Thymus (tissue), 11 donors: ENCODE measurements around the gene SUSD2. TPM values are rescaled to one million over a fixed set of nuclear protein-coding genes. Genes with fewer than 3 reads are reported as not detected.

Source experiments
- DNase-seq, 9 donors: peaks; one replicate each; pipeline ENCODE4 v3.0.0-alpha.2; 2013; ENCODE audit warnings: low spot score in 9 of 9, low read depth in 6 of 9, missing footprints in 1 of 9
- H3K27ac ChIP-seq, 2 donors: one replicate each; pipeline ENCODE4 v1.5.1; 2013; ENCODE audit warnings: control low read depth in 1 of 2, low read depth in 1 of 2, low read length in 1 of 2, mild to moderate bottlenecking in 1 of 2, moderate library complexity in 1 of 2
- H3K27me3 ChIP-seq, 2 donors: one replicate each; pipeline ENCODE4 v1.5.1; 2013; ENCODE audit warnings: low read length in 1 of 2; ENCODE audit not compliant: control insufficient read depth in 2 of 2, insufficient read depth in 1 of 2
- H3K36me3 ChIP-seq, 2 donors: one replicate each; pipeline ENCODE4 v1.5.1; 2013; ENCODE audit warnings: low read length in 1 of 2, mild to moderate bottlenecking in 1 of 2, moderate library complexity in 1 of 2; ENCODE audit not compliant: control insufficient read depth in 2 of 2, insufficient read depth in 2 of 2
- H3K4me1 ChIP-seq, 2 donors: one replicate each; pipeline ENCODE4 v1.5.1; 2013; ENCODE audit warnings: low read length in 2 of 2; ENCODE audit not compliant: control insufficient read depth in 2 of 2, insufficient read depth in 2 of 2
- H3K4me3 ChIP-seq, 2 donors: one replicate each; pipeline ENCODE4 v1.5.1; 2013; ENCODE audit warnings: low read length in 2 of 2, control low read depth in 1 of 2, mild to moderate bottlenecking in 1 of 2
- H3K9me3 ChIP-seq, 2 donors: one replicate each; pipeline ENCODE4 v1.5.1; 2013; ENCODE audit warnings: low read length in 1 of 2, mild to moderate bottlenecking in 1 of 2; ENCODE audit not compliant: control insufficient read depth in 2 of 2, insufficient read depth in 1 of 2
- WGBS: extraction: QIAGEN DNeasy Blood & Tissue Kit; methylation state at CpG from one replicate; pipeline ENCODE4 v1.1.7; 2013; 5-methylcytosine and 5-hydroxymethylcytosine counted together
- polyA plus RNA-seq: library from polyadenylated mRNA; stranded (reverse); fragments of 200-250 nt; gene quantifications from one replicate; pipeline ENCODE4 v1.2.3, GENCODE V29; 2013
- total RNA-seq: library from RNA; stranded (reverse); fragments of 120-200 nt; gene quantifications from one replicate; pipeline ENCODE4 v1.2.4, GENCODE V29; 2013
- donor health status: healthy.

Gene SUSD2
- total and polyA plus RNA-seq, 2 donors = 0.33 to 4.1 TPM

DNA sequence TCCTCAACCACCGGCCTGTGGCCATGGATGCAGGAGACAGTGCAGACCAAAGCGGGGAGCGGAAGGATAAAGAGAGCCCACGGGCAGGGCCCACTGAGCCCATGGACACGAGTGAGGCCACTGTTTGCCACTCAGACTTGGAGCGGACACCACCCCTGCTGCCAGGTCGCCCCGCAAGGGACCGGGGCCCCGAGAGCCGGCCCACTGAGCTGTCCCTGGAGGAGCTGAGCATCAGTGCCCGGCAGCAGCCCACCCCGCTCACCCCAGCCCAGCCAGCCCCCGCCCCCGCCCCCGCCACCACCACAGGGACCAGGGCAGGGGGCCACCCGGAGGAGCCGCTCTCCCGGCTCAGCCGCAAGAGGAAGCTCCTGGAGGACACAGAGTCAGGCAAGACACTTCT is 14.5 kb upstream of the SUSD2 start:
- Histone ChIP-seq H3K27me3 (no peaks in the 10 kb centered on the region), H3K4me3 (no peak overlapping the region), H3K27ac (no peak overlapping the region), H3K4me1 (peaks cover 2 to 18% of the 10 kb centered on the region in 2 donors), H3K9me3 (no peaks in the 10 kb centered on the region), H3K36me3 (peaks cover 86 to 93% of the 10 kb centered on the region in 2 donors)
- no peak for DNase-seq
- WGBS = 98% methylated on average over 20 of the region's 20 CpGs

DNA sequence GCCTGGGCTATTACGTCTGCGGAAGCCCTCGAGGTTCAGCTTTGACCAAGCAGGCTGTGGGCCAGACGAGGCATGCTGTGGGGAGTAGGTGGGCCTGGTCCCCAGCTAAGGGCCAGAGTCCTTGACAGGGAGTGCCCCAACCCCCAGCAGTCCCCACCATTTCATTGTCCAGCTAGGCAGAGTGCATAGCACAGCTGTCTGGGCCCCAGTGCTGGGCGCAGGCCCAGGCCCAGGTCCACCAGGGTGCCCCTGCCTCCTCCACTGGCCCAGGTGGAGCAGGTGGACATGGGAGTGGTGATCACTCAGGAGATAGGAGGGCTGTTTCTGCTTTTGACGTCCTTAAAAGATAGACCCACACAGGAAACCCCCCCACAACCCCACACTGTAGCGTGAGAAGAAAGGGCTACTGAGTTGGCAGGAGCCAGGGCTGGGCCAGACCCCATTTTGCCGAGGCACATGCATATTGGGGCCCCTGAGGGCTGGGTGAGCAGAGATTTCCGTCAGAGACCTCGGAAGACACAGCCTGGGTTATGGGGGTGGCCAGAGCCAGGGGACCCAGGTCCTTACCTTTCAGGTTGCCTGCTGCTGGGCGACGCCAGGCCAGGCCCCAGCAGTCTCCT is 11.7 kb upstream of the SUSD2 start:
- peaks cover 0 to 8% of the 10 kb centered on the region in 2 donors for H3K4me1 ChIP-seq
- 82% methylated on average over 12 of the region's 12 CpGs for WGBS
- H3K27me3 ChIP-seq = no peaks in the 10 kb centered on the region
- no peak overlapping the region for H3K4me3 ChIP-seq
- H3K36me3 ChIP-seq = peaks cover 90 to 95% of the 10 kb centered on the region in 2 donors
- H3K9me3 ChIP-seq = no peaks in the 10 kb centered on the region
- no peak overlapping the region for H3K27ac ChIP-seq
- DNase-seq = no peak

DNA sequence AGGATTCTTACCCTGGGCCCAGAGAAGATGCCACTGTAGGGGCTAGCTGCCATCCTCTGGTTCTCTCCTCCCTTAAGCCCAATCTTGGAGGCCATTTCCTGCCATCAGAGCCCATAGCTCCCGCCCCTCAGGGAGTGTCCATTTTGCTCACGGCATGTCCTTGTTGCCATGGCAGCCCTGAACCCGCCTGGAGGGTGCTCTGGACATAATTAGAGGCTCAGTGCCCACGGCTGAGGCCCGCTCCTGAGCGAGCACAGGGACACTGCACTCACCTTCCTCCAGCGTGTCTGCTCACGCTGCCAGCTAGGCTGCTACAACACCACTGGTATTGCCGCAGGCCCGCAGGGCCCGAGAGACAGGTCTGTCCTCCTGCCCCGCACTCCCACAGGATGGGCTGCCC is 11.1 kb upstream of the SUSD2 start:
- WGBS = 98% methylated on average over 12 of the region's 12 CpGs
- Histone ChIP-seq H3K9me3 (no peaks in the 10 kb centered on the region), H3K27me3 (no peaks in the 10 kb centered on the region), H3K36me3 (peaks cover 90% of the 10 kb centered on the region in 2 donors), H3K27ac (no peak overlapping the region), H3K4me3 (no peak overlapping the region), H3K4me1 (peaks cover 0 to 8% of the 10 kb centered on the region in 2 donors)
- no peak for DNase-seq

DNA sequence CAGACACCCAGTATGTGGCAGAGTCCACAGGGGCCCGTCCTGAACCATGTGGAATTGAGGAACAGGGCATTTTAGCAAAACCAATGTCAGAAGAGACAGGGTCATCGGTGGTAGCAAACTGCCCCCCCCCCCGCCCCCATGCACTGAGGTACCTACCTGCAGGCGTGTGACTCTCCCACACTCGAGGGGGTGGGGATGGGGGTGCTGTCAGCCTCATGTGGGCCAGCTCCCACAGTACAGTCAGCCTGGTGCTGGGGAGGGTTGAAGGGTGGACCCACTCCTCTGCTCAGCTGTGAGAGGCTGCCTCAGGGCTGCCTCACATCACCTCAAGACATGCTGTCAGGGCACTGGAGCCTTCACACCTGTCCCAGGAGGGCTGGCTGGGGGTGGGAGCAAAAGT is 10.7 kb upstream of the SUSD2 start:
- DNase-seq = no peak
- Histone ChIP-seq H3K4me3 (no peak overlapping the region), H3K27ac (no peak overlapping the region), H3K27me3 (no peaks in the 10 kb centered on the region), H3K36me3 (peaks cover 90% of the 10 kb centered on the region in 2 donors), H3K9me3 (no peaks in the 10 kb centered on the region), H3K4me1 (peaks cover 0 to 8% of the 10 kb centered on the region in 2 donors)
- WGBS = 96% methylated on average over 5 of the region's 5 CpGs

DNA sequence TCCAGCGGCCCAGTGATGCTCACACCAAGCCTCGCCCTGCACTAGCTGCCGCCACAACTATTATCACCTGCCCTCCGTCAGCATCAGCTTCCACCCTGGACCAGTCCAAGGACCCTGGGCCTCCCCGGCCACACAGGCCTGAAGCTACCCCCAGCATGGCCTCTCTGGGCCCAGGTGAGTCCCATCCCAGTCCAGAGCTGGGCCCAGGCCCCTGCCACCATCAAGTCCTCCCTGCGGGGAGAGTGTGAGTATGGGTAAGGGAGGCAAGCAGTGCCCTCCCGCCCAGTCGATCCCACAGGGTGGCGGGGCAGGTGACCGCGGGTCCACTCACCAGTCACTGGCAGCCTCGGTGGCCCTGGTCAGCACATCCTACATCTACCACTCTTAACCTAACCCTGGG is 9.5 kb upstream of the SUSD2 start:
- H3K27me3 ChIP-seq = no peaks in the 10 kb centered on the region
- no peak overlapping the region for H3K27ac ChIP-seq
- no peak for DNase-seq
- no peak overlapping the region for H3K4me3 ChIP-seq
- peaks cover 88 to 89% of the 10 kb centered on the region in 2 donors for H3K36me3 ChIP-seq
- over 99% methylated on average over 12 of the region's 12 CpGs for WGBS
- H3K4me1 ChIP-seq = peaks cover 0 to 8% of the 10 kb centered on the region in 2 donors
- no peaks in the 10 kb centered on the region for H3K9me3 ChIP-seq

DNA sequence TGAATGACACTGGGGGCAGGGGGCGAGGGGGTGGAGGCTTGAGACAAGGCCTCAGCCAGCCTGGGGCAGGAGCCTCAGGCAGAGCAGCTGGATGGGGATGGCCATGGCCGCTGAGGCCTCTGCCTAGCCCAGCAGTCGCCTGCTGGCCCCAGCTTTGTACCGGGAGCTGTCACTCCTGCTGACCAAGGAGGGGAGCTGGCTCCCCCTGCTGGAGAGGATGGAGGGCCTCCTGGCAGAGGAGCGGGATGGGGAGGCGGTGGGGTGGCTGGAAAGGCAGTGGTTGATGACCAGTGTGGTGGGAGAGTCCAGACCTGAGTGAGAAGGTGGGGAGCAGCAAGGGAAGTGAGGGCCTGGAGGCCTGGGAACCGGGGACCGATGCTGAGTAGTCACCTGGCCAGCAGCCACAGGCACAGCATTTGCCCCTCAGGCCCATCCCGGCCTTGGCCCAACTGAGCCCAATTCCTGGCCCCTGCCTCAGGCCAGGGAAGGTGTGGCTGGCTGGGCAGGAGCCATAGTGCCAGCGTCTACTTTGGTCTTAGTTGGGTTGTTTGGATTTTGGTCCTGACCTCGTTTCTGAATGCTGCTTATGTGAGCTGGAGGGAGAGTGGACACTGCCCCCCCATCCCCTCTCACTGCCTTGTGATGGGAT is 6.0 kb upstream of the SUSD2 start:
- 83% methylated on average over 11 of the region's 11 CpGs for WGBS
- Histone ChIP-seq H3K9me3 (peaks cover 0 to 4% of the 10 kb centered on the region in 2 donors), H3K4me1 (peaks cover 7 to 10% of the 10 kb centered on the region in 2 donors), H3K36me3 (peaks cover 72 to 76% of the 10 kb centered on the region in 2 donors), H3K27me3 (no peaks in the 10 kb centered on the region), H3K27ac (no peak overlapping the region), H3K4me3 (no peak overlapping the region)
- peak in 4 of 9 donors; percentile 30 to 60 (median 50) for DNase-seq

DNA sequence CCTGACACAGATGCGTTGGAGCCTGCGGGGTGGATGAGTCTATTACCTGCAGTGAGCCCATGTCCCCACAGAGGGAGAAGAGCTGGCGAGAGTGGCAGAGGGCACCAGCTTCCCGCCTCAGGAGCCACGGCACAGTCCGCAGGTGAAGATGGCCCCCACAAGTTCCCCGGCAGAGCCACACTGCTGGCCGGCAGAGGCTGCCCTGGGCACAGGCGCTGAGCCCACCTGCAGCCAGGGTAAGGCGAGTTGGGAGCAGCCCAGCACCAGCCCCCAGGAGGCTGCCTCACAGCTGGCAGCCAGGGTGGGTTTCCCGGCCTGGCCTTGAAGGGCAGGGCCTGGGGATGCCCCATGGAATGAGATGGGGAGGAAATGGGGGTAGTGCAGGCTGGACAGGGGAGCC is 5.2 kb upstream of the SUSD2 start:
- H3K4me3 ChIP-seq = no peak overlapping the region
- peaks cover 0 to 4% of the 10 kb centered on the region in 2 donors for H3K9me3 ChIP-seq
- DNase-seq = no peak
- WGBS = 94% methylated on average over 11 of the region's 11 CpGs
- H3K4me1 ChIP-seq = peaks cover 7 to 10% of the 10 kb centered on the region in 2 donors
- no peaks in the 10 kb centered on the region for H3K27me3 ChIP-seq
- peaks cover 65 to 71% of the 10 kb centered on the region in 2 donors for H3K36me3 ChIP-seq
- no peak overlapping the region for H3K27ac ChIP-seq

DNA sequence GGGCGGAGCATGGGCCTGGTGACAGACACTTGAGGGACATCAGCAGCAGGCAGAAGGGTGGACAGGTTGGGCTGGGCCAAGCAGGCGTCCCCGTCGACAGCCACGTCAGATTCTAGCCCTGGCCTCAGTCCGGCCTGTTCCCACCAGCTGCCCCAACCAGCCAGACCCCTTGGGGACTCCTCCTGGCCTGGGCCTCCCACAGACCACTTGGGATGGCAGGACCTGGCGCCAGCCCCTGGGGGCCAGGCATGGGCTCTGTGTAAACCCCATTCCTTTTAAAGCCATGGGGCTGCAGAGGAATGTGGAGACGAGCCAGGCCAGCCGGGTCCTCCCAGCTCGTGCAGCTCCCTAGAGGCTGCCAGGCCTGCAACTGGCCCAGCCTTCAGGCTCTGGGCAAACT is 4.7 kb upstream of the SUSD2 start:
- 97% methylated on average over 10 of the region's 10 CpGs for WGBS
- Histone ChIP-seq H3K4me3 (no peak overlapping the region), H3K27ac (no peak overlapping the region), H3K4me1 (peaks cover 7 to 10% of the 10 kb centered on the region in 2 donors), H3K36me3 (peaks cover 59 to 65% of the 10 kb centered on the region in 2 donors), H3K27me3 (no peaks in the 10 kb centered on the region), H3K9me3 (peaks cover 0 to 4% of the 10 kb centered on the region in 2 donors)
- DNase-seq = no peak

DNA sequence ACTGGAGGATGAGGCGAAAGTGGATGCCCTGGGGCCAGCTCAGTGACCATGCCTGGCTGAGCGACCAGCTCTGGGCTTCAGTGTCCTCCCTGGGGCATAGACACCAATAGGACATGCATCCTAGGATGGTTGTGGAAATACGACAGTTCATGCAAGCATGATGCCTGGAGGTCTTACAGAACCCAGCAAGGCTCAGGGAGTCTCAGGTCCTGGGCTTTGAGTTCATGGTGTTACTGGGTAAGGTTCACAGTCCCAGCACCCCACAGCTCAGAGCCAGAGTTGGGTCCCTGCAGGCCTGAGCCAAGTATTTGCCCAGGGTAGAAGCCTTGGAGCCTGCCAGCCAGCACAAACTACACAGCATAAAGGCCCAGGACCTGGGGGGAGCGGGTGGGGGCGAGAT is 4.2 kb upstream of the SUSD2 start:
- Histone ChIP-seq H3K9me3 (peaks cover 0 to 4% of the 10 kb centered on the region in 2 donors), H3K36me3 (peaks cover 55 to 61% of the 10 kb centered on the region in 2 donors), H3K4me1 (peaks cover 7 to 10% of the 10 kb centered on the region in 2 donors), H3K27ac (no peak overlapping the region), H3K27me3 (no peaks in the 10 kb centered on the region), H3K4me3 (no peak overlapping the region)
- WGBS = over 99% methylated on average over 5 of the region's 5 CpGs
- DNase-seq = no peak
